Upper lobe of left lung (tissue), 6 donors: ENCODE data around the gene HYAL1. TPM values are rescaled to one million over a fixed set of nuclear protein-coding genes. Genes with fewer than 3 reads are reported as not detected.

Experiments used
- ATAC-seq, 2 donors: fragments of 200-7000 bp; cut with Tn5 transposase; one replicate each; pipeline ENCODE4 v1.9.1; 2022; ENCODE audit warnings: mild to moderate bottlenecking in 2 of 2, moderate library complexity in 2 of 2; ENCODE audit not compliant: low FRiP score in 2 of 2
- DNase-seq, 2 donors: peaks; one replicate each; pipeline ENCODE4 v3.0.0-alpha.2; 2019 to 2020
- H3K27ac ChIP-seq, 4 donors: fragments of 200-600 bp; sonication (generic); one replicate each; pipeline ENCODE4 v1.5.1; 2016 to 2019
- H3K27me3 ChIP-seq, 4 donors: fragments of 200-600 bp; sonication (generic); one replicate each; pipeline ENCODE4 v1.5.1; 2017 to 2019
- H3K36me3 ChIP-seq, 4 donors: fragments of 200-600 bp; sonication (generic); one replicate each; pipeline ENCODE4 v1.5.1; 2016 to 2019
- H3K4me1 ChIP-seq, 4 donors: fragments of 200-600 bp; sonication (generic); one replicate each; pipeline ENCODE4 v1.5.1; 2018 to 2019
- H3K4me3 ChIP-seq, 4 donors: fragments of 200-600 bp; sonication (generic); one replicate each; pipeline ENCODE4 v1.5.1; 2017 to 2019; ENCODE audit warnings: mild to moderate bottlenecking in 2 of 4, moderate library complexity in 1 of 4
- H3K9me3 ChIP-seq, 4 donors: fragments of 200-600 bp; sonication (generic); one replicate each; pipeline ENCODE4 v1.5.1; 2018 to 2019
- EP300 ChIP-seq, 4 donors: sonication (generic); formaldehyde crosslinking; IDR thresholded peaks; one replicate each; pipeline ENCODE4 v1.5.1; 2017; ENCODE audit warnings: antibody characterized with exemption in 4 of 4, control low read depth in 2 of 4
- POLR2A ChIP-seq, 4 donors: fragments of 450-650 bp; IDR thresholded peaks; one replicate each; pipeline ENCODE4 v1.5.1; 2016 to 2017; ENCODE audit warnings: antibody characterized with exemption in 4 of 4, mild to moderate bottlenecking in 2 of 4
- POLR2AphosphoS5 ChIP-seq, 2 donors: sonication (generic); formaldehyde crosslinking; IDR thresholded peaks; one replicate each; pipeline ENCODE4 v1.5.1; 2017; ENCODE audit warnings: antibody characterized with exemption in 2 of 2
- WGBS, 2 donors: methylation state at CpG; one replicate each; pipeline ENCODE4 v1.1.5; 2017 to 2018; 5-methylcytosine and 5-hydroxymethylcytosine counted together
- total RNA-seq, 6 donors: library from RNA; depleted of rRNA in 4 of 6; stranded (reverse); fragments of >200 nt in 4 of 6; gene quantifications; one replicate each; pipeline versions ENCODE4 v1.1.0 to v1.2.1, GENCODE V29; 2016 to 2021
- TF ChIP-seq, protein P1 (sequence below), 6 experiments: fragments of 450-650 bp in 4 of 6; fragments of 200-600 bp in 2 of 6; sonication (generic) in 2 of 6; IDR thresholded peaks; one replicate each; pipeline ENCODE4 v1.5.1; 2016 to 2019; ENCODE audit warnings: antibody characterized with exemption in 6 of 6
- donor health status: DM: no; HTN: no; CAD: no; lungs with moderate emphysema.
- donor health status: DM: no; HTN: yes; CAD: no; lungs with severe emphysema.

Gene HYAL1
- total RNA-seq, 6 donors from 2014 or later = 22.0 to 99.1 (median 63.0) TPM

DNA sequence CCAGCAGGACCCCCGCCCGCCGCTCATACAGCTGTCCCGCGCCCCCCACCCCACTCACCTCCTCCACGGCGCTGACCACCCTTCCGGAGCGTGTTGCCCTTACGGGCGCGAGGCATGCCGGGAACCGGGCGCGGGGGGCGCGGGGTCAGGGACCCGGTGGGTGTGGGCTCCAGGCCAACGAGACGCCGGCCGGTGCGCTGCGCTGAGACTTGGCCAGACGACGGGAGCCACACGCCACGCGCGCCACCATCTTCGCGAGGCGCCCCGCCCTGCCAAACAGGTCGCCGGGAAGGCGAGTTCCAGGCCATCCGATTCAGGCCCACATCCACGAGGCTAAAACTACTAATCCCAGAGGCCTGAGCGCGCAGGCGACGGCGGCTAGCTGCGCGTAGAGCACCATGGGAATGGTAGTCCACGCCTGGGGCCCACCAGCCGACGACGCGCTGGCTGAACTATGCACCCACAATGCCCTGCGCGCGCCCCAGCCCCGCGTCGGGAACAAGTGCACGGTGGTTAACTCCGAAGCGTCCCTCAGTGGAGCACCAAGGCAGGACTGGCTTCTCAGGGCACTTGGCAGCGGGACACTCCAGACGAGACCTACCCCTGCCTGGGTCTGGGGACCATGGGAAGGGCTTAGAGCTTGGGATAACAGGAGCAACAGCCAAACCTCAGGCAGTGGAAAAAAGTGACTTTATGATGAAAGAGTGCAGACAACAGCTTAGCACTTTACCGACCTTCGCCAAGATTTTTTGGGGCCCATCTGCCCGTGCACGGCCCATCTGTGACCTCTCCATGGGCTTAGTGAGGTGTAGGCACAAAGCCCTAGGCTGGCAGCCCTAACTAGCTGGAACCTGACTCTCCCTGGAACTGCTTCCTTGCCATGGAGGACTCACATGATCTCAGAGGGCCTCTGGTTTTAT lies 11.0 kb downstream of the HYAL1 start, which contains the start of gene IFRD2:
Gene IFRD2, minus strand, starts transcription at position 271 of the 920 bp plus-strand sequence. Its CDS starts 155 bp downstream, at position 116.
- Histone ChIP-seq H3K36me3 (peaks cover 18 to 35% (median 28%) of the 10 kb centered on the region in 4 donors), H3K4me3 (peak within 1 kb of the TSS; percentile 69 to 94 (median 88)), H3K4me1 (peaks cover 16 to 24% (median 21%) of the 10 kb centered on the region in 4 donors), H3K27me3 (no peaks in the 10 kb centered on the region), H3K9me3 (no peaks in the 10 kb centered on the region), H3K27ac (peak within 1 kb of the TSS; percentile 84 to 94 (median 92))
- peak; percentile 99 for DNase-seq
- 0 to 1% methylated on average over 16 to 39 of the region's 67 CpGs for WGBS, 2 donors
- TF ChIP-seq POLR2AphosphoS5 (IDR thresholded peaks at IDR 0.05) = peak; percentile 89 to 93
- TF ChIP-seq EP300 (IDR thresholded peaks at IDR 0.05) = no peak
- TF ChIP-seq POLR2A (IDR thresholded peaks at IDR 0.05) = peak in 2 of 4 donors; percentile 57 to 68
- TF ChIP-seq, protein P1, sequence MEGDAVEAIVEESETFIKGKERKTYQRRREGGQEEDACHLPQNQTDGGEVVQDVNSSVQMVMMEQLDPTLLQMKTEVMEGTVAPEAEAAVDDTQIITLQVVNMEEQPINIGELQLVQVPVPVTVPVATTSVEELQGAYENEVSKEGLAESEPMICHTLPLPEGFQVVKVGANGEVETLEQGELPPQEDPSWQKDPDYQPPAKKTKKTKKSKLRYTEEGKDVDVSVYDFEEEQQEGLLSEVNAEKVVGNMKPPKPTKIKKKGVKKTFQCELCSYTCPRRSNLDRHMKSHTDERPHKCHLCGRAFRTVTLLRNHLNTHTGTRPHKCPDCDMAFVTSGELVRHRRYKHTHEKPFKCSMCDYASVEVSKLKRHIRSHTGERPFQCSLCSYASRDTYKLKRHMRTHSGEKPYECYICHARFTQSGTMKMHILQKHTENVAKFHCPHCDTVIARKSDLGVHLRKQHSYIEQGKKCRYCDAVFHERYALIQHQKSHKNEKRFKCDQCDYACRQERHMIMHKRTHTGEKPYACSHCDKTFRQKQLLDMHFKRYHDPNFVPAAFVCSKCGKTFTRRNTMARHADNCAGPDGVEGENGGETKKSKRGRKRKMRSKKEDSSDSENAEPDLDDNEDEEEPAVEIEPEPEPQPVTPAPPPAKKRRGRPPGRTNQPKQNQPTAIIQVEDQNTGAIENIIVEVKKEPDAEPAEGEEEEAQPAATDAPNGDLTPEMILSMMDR (IDR thresholded peaks at IDR 0.05) = peak in 1 of 6 experiments; percentile 48
- ATAC-seq = peak; percentile 98

DNA sequence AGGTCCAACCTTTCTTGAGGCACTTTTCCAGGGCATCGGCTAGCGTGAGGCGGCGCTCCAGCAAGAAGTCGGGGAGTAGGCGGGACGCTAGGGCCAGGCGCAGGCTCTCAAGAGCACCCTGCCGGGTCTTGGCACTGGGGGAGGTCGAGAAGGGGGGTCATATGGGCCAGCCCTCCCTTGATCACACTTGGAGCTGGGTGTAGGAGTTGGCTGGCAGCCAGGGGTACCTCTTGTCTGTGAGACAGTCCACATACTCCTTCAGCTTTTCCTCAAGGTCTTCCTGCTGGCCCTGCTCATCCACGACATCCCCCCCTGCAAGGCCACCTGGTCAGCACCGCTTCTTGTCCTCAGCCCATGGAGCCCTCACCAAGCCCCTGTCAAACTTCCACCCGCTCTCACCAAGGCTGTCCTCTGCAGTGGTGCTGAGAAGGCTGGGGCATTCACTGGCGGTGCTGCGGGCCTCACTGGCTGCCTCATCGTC lies 13.2 kb downstream of the HYAL1 start:
- no peak for ATAC-seq
- TF ChIP-seq POLR2AphosphoS5 (IDR thresholded peaks at IDR 0.05) = no peak
- TF ChIP-seq POLR2A (IDR thresholded peaks at IDR 0.05) = no peak

DNA sequence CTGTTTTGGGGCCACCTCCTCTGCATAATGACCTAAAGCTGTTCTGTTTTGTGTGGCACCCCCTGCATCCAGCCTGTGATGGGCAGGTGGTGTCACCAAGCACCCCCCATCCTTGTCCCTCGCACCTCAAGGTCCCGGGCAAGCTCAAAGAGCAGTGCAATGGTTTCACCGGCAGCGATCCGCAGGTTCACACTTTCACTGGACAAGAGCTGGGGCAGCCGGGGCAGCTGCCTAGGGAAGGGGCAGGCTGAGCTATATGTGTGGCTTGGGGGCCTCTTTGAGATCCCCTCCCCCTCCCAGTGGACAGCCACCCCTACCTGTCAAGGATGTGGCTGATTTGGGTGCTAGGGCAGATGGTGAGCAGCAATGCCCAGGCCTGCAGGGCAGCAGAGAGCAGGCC lies 14.2 kb downstream of the HYAL1 start:
- peaks cover 16 to 24% (median 21%) of the 10 kb centered on the region in 4 donors for H3K4me1 ChIP-seq
- no peak for TF ChIP-seq POLR2A (IDR thresholded peaks at IDR 0.05)
- TF ChIP-seq EP300 (IDR thresholded peaks at IDR 0.05) = no peak
- TF ChIP-seq, protein P1 (IDR thresholded peaks at IDR 0.05) = no peak
- TF ChIP-seq POLR2AphosphoS5 (IDR thresholded peaks at IDR 0.05) = no peak
- ATAC-seq = no peak
- no peaks in the 10 kb centered on the region for H3K9me3 ChIP-seq
- H3K4me3 ChIP-seq = no peak overlapping the region
- 95 to 98% methylated on average over 6 of the region's 6 CpGs for WGBS, 2 donors
- H3K36me3 ChIP-seq = peaks cover 18 to 44% (median 39%) of the 10 kb centered on the region in 4 donors
- no peaks in the 10 kb centered on the region for H3K27me3 ChIP-seq
- H3K27ac ChIP-seq = no peak overlapping the region
- no peak for DNase-seq

More for the DNA sequence above, 13.2 kb downstream of the HYAL1 start:
- H3K27ac ChIP-seq = no peak overlapping the region
- H3K9me3 ChIP-seq = no peaks in the 10 kb centered on the region
- no peak overlapping the region for H3K4me3 ChIP-seq
- DNase-seq = peak in 1 of 2 donors; percentile 68
- H3K4me1 ChIP-seq = peaks cover 16 to 24% (median 21%) of the 10 kb centered on the region in 4 donors
- H3K27me3 ChIP-seq = no peaks in the 10 kb centered on the region
- peaks cover 18 to 44% (median 39%) of the 10 kb centered on the region in 4 donors for H3K36me3 ChIP-seq
- 79 to 96% methylated on average over 8 to 16 of the region's 16 CpGs for WGBS, 2 donors

DNA sequence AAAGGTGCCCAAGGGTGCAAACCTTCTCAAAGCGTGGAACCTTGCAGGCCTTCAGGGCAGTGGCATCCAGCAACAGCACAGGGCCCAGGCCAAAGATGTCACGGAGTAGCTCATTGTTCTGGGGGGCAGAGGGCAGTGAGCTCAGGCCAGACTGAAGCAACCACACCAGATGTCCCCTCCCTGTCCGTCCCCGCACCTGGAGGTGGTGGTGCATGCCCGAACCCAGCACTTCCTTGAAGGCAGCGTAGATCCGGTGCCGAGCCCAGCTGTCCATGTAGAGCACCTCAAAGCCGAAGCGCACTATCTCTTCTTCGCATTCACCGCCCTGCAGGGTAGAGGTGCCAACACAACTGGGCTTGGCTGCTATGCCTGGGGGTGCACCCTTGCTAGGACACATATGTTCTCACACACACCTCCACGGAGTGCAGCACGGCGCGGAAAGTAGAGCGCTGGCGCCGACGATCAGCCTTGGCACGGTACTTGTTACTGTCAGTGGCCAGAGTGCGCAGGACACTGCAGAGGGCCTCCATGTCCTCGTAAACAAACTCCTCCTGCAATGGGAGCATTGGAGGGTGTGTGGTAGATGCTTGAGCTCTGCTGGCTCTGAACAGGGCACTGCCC lies 14.9 kb downstream of the HYAL1 start:
- no peak overlapping the region for H3K27ac ChIP-seq
- no peaks in the 10 kb centered on the region for H3K27me3 ChIP-seq
- no peak for TF ChIP-seq POLR2AphosphoS5 (IDR thresholded peaks at IDR 0.05)
- TF ChIP-seq, protein P1 (IDR thresholded peaks at IDR 0.05) = no peak
- no peak for TF ChIP-seq POLR2A (IDR thresholded peaks at IDR 0.05)
- H3K4me1 ChIP-seq = peaks cover 16 to 24% (median 21%) of the 10 kb centered on the region in 4 donors
- WGBS, 2 donors = 96 to 97% methylated on average over 11 to 23 of the region's 23 CpGs
- no peak for DNase-seq
- no peak overlapping the region for H3K4me3 ChIP-seq
- peaks cover 18 to 44% (median 39%) of the 10 kb centered on the region in 4 donors for H3K36me3 ChIP-seq
- H3K9me3 ChIP-seq = no peaks in the 10 kb centered on the region
- ATAC-seq = no peak

DNA sequence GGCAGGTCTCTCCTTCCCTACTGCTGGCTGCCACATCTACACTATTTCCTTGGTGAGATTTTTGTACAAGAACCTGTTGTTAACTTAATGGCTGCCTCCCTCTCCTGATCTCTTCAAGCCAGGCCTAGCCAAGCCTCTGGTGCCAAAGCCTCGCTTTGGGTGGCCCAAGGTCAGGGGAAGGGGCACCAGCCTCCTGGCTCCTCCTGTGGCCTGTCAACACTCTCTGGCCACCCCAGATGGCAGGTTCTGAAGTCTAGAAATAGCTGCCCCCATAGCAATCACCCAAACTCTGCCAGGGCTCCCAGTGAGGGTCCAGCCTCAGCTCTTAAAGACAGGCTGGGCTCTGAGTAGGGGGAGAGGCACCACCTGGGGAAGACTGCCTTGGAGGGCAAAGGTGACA lies 16.1 kb downstream of the HYAL1 start:
- H3K27me3 ChIP-seq = no peaks in the 10 kb centered on the region
- peaks cover 18 to 44% (median 39%) of the 10 kb centered on the region in 4 donors for H3K36me3 ChIP-seq
- TF ChIP-seq EP300 (IDR thresholded peaks at IDR 0.05) (no peak), POLR2A (IDR thresholded peaks at IDR 0.05) (no peak), POLR2AphosphoS5 (IDR thresholded peaks at IDR 0.05) (no peak)
- TF ChIP-seq, protein P1 (IDR thresholded peaks at IDR 0.05) = no peak
- H3K27ac ChIP-seq = no peak overlapping the region
- H3K4me3 ChIP-seq = no peak overlapping the region
- DNase-seq (no peak), ATAC-seq (no peak)
- peaks cover 8 to 17% (median 14%) of the 10 kb centered on the region in 4 donors for H3K4me1 ChIP-seq
- no peaks in the 10 kb centered on the region for H3K9me3 ChIP-seq
- WGBS, 2 donors = 82 to 100% methylated on average over 1 of the region's 1 CpG
